D721Med (cell line): ENCODE data around the gene CDK14.

Source experiments
- DNase-seq: peaks from one replicate; pipeline ENCODE4 v3.0.0; 2011; ENCODE audit warnings: low spot score; ENCODE audit not compliant: insufficient read length
- FAIRE-seq: peaks from 2 replicates; lab custom pipeline; 2011; peaks lifted over from hg19 to GRCh38; lab: Jason Lieb, UNC
- CTCF ChIP-seq: IDR thresholded peaks from 2 replicates; pipeline ENCODE4 v1.5.1; 2012; ENCODE audit warnings: mild to moderate bottlenecking, control low read depth; ENCODE audit not compliant: insufficient read depth; ENCODE audit errors: missing control alignments

CDK14 gene

GRCh38 chr7:90604383-90604782 is 8.3 kb downstream of the CDK14 start:
- no peak for FAIRE-seq
- no peak for TF ChIP-seq CTCF
- DNase-seq, result no peak

- peak; percentile 69 for FAIRE-seq
- DNase-seq, result no peak
Measured at GRCh38 chr7:90605055-90605454, 8.9 kb downstream of the CDK14 start.

GRCh38 chr7:90607196-90607595 is 11.1 kb downstream of the CDK14 start:
- TF ChIP-seq CTCF, result no peak
- DNase-seq (no peak), FAIRE-seq (no peak)

More at GRCh38 chr7:90605055-90605454, 8.9 kb downstream of the CDK14 start:
- TF ChIP-seq CTCF, result no peak

- DNase-seq, result no peak
- TF ChIP-seq CTCF, result no peak
- no peak for FAIRE-seq
Measured at GRCh38 chr7:90610105-90610504, 14.0 kb downstream of the CDK14 start.

GRCh38 chr7:90611115-90611514 is 15.0 kb downstream of the CDK14 start:
- FAIRE-seq, result no peak
- no peak for DNase-seq
- no peak for TF ChIP-seq CTCF

- no peak for FAIRE-seq
- DNase-seq, result no peak
- no peak for TF ChIP-seq CTCF
Measured at GRCh38 chr7:90613088-90613498, 17.0 kb downstream of the CDK14 start.

- TF ChIP-seq CTCF, result no peak
- FAIRE-seq (peak; percentile 44), DNase-seq (no peak)
Measured at GRCh38 chr7:90617442-90617841, 21.3 kb downstream of the CDK14 start.
